Measurements from ENCODE around the gene PPP4R4. TPM values are rescaled to one million over a fixed set of nuclear protein-coding genes. Genes with fewer than 3 reads are reported as not detected.

Gene PPP4R4
- total RNA-seq, 1 donor from 2014 or later, result 25.5 TPM

- no peaks in the 10 kb centered on the region for H3K27me3 ChIP-seq
- Mint-ChIP-seq H3K36me3 (no peaks in the 10 kb centered on the region), H3K27ac (no peak overlapping the region), H3K9me3 (no peaks in the 10 kb centered on the region), H3K4me3 (no peak overlapping the region), H3K27me3 (ENCODE audit: insufficient read depth, low read depth) (peaks cover 2% of the 10 kb centered on the region), H3K4me1 (peaks cover 9% of the 10 kb centered on the region)
- H2AFZ ChIP-seq (replicated peaks), result no peak overlapping the region
- TF ChIP-seq EZH2phosphoT487 (IDR thresholded peaks at IDR 0.05) (no peak), EZH2 (IDR thresholded peaks at IDR 0.05) (no peak)
- TF ChIP-seq, protein P1, sequence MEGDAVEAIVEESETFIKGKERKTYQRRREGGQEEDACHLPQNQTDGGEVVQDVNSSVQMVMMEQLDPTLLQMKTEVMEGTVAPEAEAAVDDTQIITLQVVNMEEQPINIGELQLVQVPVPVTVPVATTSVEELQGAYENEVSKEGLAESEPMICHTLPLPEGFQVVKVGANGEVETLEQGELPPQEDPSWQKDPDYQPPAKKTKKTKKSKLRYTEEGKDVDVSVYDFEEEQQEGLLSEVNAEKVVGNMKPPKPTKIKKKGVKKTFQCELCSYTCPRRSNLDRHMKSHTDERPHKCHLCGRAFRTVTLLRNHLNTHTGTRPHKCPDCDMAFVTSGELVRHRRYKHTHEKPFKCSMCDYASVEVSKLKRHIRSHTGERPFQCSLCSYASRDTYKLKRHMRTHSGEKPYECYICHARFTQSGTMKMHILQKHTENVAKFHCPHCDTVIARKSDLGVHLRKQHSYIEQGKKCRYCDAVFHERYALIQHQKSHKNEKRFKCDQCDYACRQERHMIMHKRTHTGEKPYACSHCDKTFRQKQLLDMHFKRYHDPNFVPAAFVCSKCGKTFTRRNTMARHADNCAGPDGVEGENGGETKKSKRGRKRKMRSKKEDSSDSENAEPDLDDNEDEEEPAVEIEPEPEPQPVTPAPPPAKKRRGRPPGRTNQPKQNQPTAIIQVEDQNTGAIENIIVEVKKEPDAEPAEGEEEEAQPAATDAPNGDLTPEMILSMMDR (IDR thresholded peaks at IDR 0.05), result no peak
- H3K9ac ChIP-seq, result no peak overlapping the region
- peaks cover 6% of the 10 kb centered on the region for H3K4me1 ChIP-seq
- no peaks in the 10 kb centered on the region for H3F3A ChIP-seq (ENCODE audit: low read depth)
- H3K36me3 ChIP-seq, result no peaks in the 10 kb centered on the region
- no peak overlapping the region for H3K4me2 ChIP-seq
- no peak for DNase-seq (ENCODE audit: low spot score)
- H3K4me3 ChIP-seq, result no peak overlapping the region
- H3K27ac ChIP-seq, result no peak overlapping the region
- no peaks in the 10 kb centered on the region for H3K79me2 ChIP-seq (ENCODE audit: low read depth)
- H3K9me3 ChIP-seq (ENCODE audit: low read depth), result no peaks in the 10 kb centered on the region
- no peaks in the 10 kb centered on the region for H4K20me1 ChIP-seq (ENCODE audit: low read depth)
These were observed 111.0 kb downstream of the PPP4R4 start for GRCh38 chr14:94285158-94285557.

GRCh38 chr14:94288610-94289465 is 114.7 kb downstream of the PPP4R4 start:
- peaks cover 2% of the 10 kb centered on the region for H3K27me3 Mint-ChIP-seq (ENCODE audit: insufficient read depth, low read depth)
- no peaks in the 10 kb centered on the region for H3K36me3 Mint-ChIP-seq

DNA sequence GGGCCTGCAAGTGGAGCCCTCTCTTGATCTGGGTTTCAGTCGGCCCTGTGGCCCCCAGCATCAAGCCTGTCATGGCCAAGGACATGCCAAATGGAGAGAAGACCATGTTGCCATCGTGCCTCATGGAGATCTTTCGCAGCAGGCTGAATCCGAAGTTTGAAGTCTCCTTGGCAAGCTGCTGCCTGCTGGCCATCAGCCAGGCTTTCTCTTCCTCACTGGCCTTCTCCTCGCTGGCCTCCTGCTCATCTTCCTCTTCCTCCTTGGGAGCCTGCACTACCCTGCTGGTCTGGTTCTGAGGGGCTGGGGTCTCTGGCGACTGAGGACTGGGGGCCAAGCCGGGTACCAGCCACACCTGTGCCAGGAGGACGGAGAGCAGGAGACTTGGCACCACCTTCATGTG is 116.1 kb downstream of the PPP4R4 start:
- no peak for DNase-seq (ENCODE audit: low spot score)
- H3K79me2 ChIP-seq (ENCODE audit: low read depth), result no peaks in the 10 kb centered on the region
- H3K4me3 ChIP-seq, result no peak overlapping the region
- no peaks in the 10 kb centered on the region for H3K27me3 ChIP-seq
- Mint-ChIP-seq H3K9me3 (no peaks in the 10 kb centered on the region), H3K27me3 (ENCODE audit: insufficient read depth, low read depth) (peaks cover 2% of the 10 kb centered on the region), H3K36me3 (no peaks in the 10 kb centered on the region), H3K4me3 (no peak overlapping the region), H3K4me1 (peaks cover 3% of the 10 kb centered on the region), H3K27ac (no peak overlapping the region)
- no peak for TF ChIP-seq EZH2phosphoT487 (IDR thresholded peaks at IDR 0.05)
- no peaks in the 10 kb centered on the region for H3F3A ChIP-seq (ENCODE audit: low read depth)
- no peaks in the 10 kb centered on the region for H3K36me3 ChIP-seq
- H2AFZ ChIP-seq (replicated peaks), result no peak overlapping the region
- no peaks in the 10 kb centered on the region for H3K9me3 ChIP-seq (ENCODE audit: low read depth)
- H3K4me2 ChIP-seq, result no peak overlapping the region
- no peak overlapping the region for H3K27ac ChIP-seq
- no peaks in the 10 kb centered on the region for H4K20me1 ChIP-seq (ENCODE audit: low read depth)
- H3K4me1 ChIP-seq, result peaks cover 6% of the 10 kb centered on the region
- H3K9ac ChIP-seq, result no peak overlapping the region

More at GRCh38 chr14:94288610-94289465, 114.7 kb downstream of the PPP4R4 start:
- no peak for TF ChIP-seq EZH2phosphoT487 (IDR thresholded peaks at IDR 0.05)
- TF ChIP-seq, protein P1 (IDR thresholded peaks at IDR 0.05), result peak; percentile 36
- no peaks in the 10 kb centered on the region for H3K9me3 ChIP-seq (ENCODE audit: low read depth)
- no peaks in the 10 kb centered on the region for H3K36me3 ChIP-seq
- H3K4me3 ChIP-seq, result no peak overlapping the region
- H3K4me2 ChIP-seq, result no peak overlapping the region
- H3K9me3 Mint-ChIP-seq, result no peaks in the 10 kb centered on the region
- no peaks in the 10 kb centered on the region for H3K79me2 ChIP-seq (ENCODE audit: low read depth)
- H3K4me3 Mint-ChIP-seq, result no peak overlapping the region
- no peak overlapping the region for H3K9ac ChIP-seq
- no peaks in the 10 kb centered on the region for H3K27me3 ChIP-seq
- no peaks in the 10 kb centered on the region for H4K20me1 ChIP-seq (ENCODE audit: low read depth)
- H2AFZ ChIP-seq (replicated peaks), result no peak overlapping the region
- DNase-seq (ENCODE audit: low spot score), result peak; percentile 41
- H3K4me1 Mint-ChIP-seq, result peaks cover 7% of the 10 kb centered on the region
- no peaks in the 10 kb centered on the region for H3F3A ChIP-seq (ENCODE audit: low read depth)
- H3K27ac ChIP-seq, result no peak overlapping the region
- peaks cover 6% of the 10 kb centered on the region for H3K4me1 ChIP-seq
- no peak overlapping the region for H3K27ac Mint-ChIP-seq
